ENCODE results near the gene HGS.

HGS gene

DNA sequence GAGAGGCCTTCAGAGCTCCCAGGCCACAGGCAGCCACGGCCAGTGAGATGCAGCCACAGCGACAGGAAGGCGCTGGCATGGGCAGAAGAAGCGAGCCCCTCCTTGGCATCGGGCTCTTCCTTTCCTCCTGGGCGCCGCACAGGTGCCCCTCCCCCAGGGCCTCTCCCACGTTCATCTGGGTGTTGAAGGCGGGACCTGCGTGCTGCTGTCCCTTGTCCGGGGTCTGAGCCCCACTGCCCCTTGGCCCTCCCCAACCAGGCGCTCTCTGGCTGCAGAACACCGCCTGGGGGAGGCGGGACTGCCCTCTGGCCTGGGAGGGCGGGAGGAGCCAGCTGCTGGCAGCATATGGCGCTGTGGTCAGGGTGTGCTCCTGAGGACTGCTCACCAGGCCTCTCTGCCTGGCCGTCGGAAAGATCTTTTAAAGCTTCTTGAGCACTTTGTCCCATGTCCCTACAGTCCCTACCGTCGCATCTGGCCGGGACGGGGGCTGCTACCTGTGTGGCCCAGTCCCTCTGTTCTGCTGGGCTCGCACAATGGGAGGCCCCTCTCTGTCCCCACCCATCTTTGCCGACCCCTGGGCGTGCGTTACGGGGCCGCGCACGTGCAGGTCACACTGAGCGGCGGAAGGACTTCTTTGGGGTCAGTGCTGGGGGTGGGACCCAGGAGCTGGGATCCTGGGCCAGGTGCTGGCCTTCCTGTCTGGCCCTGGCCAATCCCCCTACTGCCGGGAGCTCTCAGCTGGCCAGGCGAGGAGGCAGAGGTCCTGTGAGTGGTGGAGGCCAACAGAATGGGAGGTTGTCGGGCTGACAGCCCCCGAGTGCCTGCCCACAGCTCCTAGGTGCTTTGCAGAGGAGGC is 30.0 kb downstream of the HGS start:
- peak overlapping the region; percentile 75 for H3K4me3 ChIP-seq (ENCODE audit: low read length)
- no peaks in the 10 kb centered on the region for H3K36me3 ChIP-seq (ENCODE audit: control insufficient read depth, insufficient read depth, low read length)
- H3K9ac ChIP-seq (ENCODE audit: low read length): no peak overlapping the region
- no peak overlapping the region for H3K27ac ChIP-seq (ENCODE audit: low read depth, low read length)
- H3K27me3 ChIP-seq (ENCODE audit: control insufficient read depth, insufficient read depth, low read length): no peaks in the 10 kb centered on the region
- H3K4me1 ChIP-seq (ENCODE audit: control insufficient read depth, insufficient read depth, low read length): peaks cover 11% of the 10 kb centered on the region

DNA sequence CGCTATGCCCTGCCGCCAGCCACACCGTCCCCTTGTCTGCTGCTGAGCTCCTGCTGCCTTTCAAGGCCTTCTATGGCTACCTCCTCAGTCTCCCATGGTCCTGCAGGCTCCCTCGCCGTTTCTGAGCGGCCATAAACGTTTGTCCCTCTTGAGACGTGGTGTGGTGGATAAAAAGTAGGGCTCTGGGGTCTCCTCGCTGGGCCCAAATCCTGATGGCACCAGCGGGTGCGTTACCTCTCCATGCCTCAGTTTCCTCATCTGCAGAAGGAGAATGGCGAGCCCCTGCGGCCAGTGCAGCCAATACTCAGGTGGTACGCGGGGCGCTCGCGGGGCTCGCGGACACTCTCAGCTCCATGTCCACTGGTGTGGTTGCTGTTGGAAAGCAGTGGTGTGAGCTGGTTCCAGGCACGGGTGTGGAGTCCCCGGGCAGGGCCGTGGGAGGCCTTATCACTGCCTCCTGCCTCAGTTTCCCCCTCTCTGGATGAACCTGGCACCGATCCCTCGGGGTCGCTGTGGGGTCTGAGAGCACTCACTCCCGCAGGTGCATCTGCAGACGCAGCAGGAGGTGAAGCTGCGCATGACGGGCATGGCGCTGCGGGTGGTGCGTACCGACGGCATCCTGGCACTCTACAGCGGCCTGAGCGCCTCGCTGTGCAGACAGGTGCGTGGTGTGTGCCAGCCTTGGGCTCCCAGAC is 30.7 kb downstream of the HGS start:
- Histone ChIP-seq H3K4me1 (ENCODE audit: control insufficient read depth, insufficient read depth, low read length) (peaks cover 11% of the 10 kb centered on the region), H3K36me3 (ENCODE audit: control insufficient read depth, insufficient read depth, low read length) (no peaks in the 10 kb centered on the region), H3K4me3 (ENCODE audit: low read length) (peak overlapping the region; percentile 27), H3K27me3 (ENCODE audit: control insufficient read depth, insufficient read depth, low read length) (no peaks in the 10 kb centered on the region), H3K9ac (ENCODE audit: low read length) (no peak overlapping the region), H3K27ac (ENCODE audit: low read depth, low read length) (no peak overlapping the region)

DNA sequence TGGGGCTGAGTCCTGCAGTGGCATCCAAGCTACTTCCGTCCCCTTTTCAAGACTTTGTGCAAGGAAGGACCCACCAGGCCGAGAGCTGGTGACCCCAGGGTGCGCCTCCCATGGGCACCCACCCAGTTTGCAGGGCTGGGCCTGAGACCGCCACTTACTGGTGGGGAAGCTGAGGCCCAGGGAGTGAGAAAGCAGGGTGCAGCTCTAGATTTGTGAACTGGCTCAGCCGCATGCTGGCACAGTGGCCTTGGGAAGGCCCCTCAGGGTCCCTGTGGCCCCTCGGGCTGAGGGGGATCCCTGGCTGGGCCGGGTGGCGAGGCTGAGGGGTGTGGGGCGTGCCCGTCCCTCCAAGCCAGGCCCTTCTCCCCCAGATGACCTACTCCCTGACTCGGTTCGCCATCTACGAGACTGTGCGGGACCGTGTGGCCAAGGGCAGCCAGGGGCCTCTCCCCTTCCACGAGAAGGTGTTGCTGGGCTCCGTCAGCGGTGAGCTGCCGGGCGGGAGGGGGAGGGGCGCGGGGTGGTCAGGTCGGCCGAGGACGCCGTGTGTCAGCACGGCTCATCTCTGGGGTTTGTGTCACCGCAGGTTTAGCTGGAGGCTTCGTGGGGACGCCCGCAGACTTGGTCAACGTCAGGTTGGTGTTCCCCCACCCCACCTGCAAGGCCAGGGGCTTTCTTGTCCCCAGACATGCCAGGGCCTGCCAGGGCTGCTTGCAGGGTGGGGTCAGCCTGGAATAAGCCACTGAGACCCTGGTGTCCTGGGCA is 31.5 kb downstream of the HGS start:
- Histone ChIP-seq H3K9ac (ENCODE audit: low read length) (no peak overlapping the region), H3K36me3 (ENCODE audit: control insufficient read depth, insufficient read depth, low read length) (no peaks in the 10 kb centered on the region), H3K27ac (ENCODE audit: low read depth, low read length) (no peak overlapping the region), H3K27me3 (ENCODE audit: control insufficient read depth, insufficient read depth, low read length) (no peaks in the 10 kb centered on the region), H3K4me3 (ENCODE audit: low read length) (no peak overlapping the region), H3K4me1 (ENCODE audit: control insufficient read depth, insufficient read depth, low read length) (peaks cover 11% of the 10 kb centered on the region)

DNA sequence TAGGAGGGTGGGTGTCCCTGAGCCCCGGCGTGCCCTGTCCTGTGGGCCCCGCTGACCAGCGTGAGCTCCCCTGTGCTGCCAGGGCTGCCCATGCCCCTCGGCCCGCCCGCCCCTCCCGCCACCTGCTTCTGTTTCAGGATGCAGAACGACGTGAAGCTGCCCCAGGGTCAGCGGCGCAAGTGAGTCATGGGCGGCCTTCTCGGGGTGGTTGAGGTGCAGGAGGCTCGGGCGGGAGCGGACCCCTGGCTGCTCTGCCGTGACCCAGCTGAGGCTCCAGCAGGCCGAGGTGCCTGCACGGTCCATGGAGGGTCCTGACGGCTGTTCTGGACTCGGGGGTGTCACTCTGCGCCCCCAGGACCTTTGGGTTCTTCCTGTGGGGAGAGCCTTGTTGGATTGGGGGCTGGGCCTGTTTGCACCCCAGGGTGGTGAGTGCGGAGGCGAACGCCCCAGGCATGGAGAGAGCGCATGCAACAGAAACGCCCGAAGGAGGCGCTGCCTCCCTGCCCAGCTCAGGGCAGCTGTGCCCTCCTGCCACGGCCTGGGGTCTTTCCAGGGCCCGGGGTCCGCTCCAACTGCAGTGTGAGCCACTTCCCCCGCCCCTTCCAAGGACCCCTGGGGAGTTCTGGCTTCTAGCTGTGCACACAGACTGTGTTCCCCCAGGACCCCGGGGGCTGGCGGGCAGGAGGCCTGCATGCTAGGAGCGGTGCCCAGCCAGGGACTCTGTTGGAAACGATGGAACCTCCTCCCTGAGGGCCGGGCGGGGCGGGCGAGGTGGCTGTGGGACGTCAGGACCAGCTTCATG is 32.3 kb downstream of the HGS start:
- Histone ChIP-seq H3K4me3 (ENCODE audit: low read length) (no peak overlapping the region), H3K27me3 (ENCODE audit: control insufficient read depth, insufficient read depth, low read length) (no peaks in the 10 kb centered on the region), H3K27ac (ENCODE audit: low read depth, low read length) (no peak overlapping the region), H3K9ac (ENCODE audit: low read length) (no peak overlapping the region), H3K36me3 (ENCODE audit: control insufficient read depth, insufficient read depth, low read length) (no peaks in the 10 kb centered on the region), H3K4me1 (ENCODE audit: control insufficient read depth, insufficient read depth, low read length) (peaks cover 7% of the 10 kb centered on the region)

DNA sequence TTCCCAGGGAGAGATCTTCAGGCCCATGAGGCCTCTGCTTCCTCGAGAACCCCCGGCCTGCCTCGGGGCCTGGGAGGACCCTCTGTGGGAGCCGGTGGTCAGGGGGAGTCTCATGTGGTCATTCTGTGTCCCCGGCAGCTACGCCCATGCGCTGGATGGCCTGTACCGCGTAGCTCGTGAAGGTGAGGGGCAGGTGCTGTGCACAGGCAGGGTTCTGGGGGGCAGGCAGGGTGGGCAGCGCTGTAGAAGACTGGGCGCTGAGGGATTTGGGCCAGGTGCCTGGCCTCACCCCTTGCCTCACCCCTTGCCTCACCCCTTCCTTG is 32.8 kb downstream of the HGS start:
- Histone ChIP-seq H3K27ac (ENCODE audit: low read depth, low read length) (no peak overlapping the region), H3K36me3 (ENCODE audit: control insufficient read depth, insufficient read depth, low read length) (no peaks in the 10 kb centered on the region), H3K4me3 (ENCODE audit: low read length) (no peak overlapping the region), H3K27me3 (ENCODE audit: control insufficient read depth, insufficient read depth, low read length) (no peaks in the 10 kb centered on the region), H3K4me1 (ENCODE audit: control insufficient read depth, insufficient read depth, low read length) (peaks cover 4% of the 10 kb centered on the region), H3K9ac (ENCODE audit: low read length) (no peak overlapping the region)

DNA sequence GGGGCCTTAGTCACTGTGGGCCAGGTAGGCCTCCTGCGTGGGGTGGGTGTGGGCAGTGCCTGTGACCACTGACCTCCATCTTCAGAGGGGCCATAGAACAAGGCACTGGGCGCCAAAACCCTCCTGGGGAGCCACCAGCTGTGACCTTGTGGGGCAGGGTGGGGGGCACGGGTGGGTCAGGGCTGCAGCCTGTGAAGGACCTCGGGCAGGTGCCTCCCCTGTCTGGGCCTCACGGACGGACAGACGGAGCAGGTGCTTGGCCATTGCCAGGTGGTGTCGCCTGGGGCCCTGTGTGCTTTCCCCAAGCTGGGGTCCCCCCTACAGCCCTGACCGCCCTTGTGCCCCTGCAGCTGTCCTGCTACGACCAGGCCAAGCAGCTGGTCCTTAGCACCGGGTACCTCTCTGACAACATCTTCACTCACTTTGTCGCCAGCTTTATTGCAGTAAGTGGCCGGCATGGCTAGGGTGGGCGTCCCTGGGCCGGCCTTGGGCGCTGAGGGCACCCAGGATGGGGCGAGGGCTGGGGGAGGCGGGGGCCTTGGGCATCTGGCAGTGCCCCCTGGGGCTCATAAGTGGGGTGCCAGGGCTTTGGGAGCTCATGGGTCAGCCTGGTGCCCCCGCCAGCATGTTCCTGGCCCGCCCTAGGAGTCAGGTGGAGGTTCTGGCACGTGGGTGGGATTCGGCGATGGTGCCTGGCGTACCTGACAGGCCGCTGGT is 33.4 kb downstream of the HGS start:
- no peak overlapping the region for H3K9ac ChIP-seq (ENCODE audit: low read length)
- H3K27me3 ChIP-seq (ENCODE audit: control insufficient read depth, insufficient read depth, low read length): no peaks in the 10 kb centered on the region
- no peak overlapping the region for H3K27ac ChIP-seq (ENCODE audit: low read depth, low read length)
- H3K4me1 ChIP-seq (ENCODE audit: control insufficient read depth, insufficient read depth, low read length): peaks cover 4% of the 10 kb centered on the region
- no peak overlapping the region for H3K4me3 ChIP-seq (ENCODE audit: low read length)
- H3K36me3 ChIP-seq (ENCODE audit: control insufficient read depth, insufficient read depth, low read length): no peaks in the 10 kb centered on the region

DNA sequence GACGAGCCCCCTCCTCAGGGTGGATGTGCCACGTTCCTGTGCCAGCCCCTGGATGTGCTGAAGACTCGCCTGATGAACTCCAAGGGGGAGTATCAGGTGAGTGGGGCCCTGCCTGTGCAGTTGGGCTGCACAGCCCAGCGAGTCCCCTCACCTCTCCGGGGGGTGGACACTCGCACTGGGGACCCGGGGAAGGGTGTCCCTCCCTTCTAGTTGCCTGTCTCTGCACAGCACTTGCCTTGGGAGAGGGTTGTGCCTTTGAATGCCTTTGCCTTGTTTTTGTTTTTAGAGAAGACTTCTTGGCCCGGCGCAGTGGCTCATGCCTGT is 33.9 kb downstream of the HGS start:
- Histone ChIP-seq H3K27ac (ENCODE audit: low read depth, low read length) (no peak overlapping the region), H3K4me1 (ENCODE audit: control insufficient read depth, insufficient read depth, low read length) (peaks cover 2% of the 10 kb centered on the region)

DNA sequence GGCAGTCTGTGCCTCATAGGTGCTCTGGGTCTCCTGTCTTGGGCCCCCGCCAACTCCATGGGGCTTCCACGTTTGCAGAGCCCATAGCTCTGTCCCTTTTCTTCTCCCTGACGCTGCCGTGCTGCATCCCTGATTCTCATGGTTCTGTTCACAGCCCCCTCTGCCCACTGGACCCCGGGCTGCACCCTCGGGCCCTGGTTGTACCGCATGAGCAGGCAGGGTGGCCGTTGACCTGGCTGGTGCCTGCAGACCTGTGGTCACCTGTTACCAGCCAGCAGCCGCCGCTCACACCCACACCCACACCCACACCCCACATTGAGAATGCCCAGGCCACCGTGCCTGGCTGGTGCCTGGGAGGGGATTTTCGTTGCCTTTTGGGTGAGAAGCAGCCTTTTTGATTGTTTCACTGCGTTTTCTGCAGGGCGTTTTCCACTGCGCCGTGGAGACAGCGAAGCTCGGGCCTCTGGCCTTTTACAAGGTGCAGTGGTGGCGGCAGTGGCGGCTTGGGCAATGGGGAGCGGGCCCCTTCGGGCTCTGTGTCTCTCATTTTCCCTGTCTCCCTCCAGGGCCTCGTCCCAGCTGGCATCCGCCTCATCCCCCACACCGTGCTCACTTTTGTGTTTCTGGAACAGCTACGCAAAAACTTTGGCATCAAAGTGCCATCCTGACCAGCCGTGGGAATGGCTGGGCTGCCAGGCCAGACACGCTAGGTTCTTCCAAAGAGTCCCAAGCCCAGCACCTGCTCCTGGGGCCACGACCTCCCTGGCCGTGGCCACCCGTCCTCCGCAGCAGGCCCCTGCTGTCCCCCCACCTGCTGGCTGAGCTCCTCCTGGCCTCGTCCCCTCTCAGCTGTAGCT is 35.8 kb downstream of the HGS start:
- no peaks in the 10 kb centered on the region for H3K4me1 ChIP-seq (ENCODE audit: control insufficient read depth, insufficient read depth, low read length)
- H3K9ac ChIP-seq (ENCODE audit: low read length): no peak overlapping the region
- H3K27ac ChIP-seq (ENCODE audit: low read depth, low read length): no peak overlapping the region
- H3K27me3 ChIP-seq (ENCODE audit: control insufficient read depth, insufficient read depth, low read length): no peaks in the 10 kb centered on the region
- no peaks in the 10 kb centered on the region for H3K36me3 ChIP-seq (ENCODE audit: control insufficient read depth, insufficient read depth, low read length)
- no peak overlapping the region for H3K4me3 ChIP-seq (ENCODE audit: low read length)

More for the DNA sequence above, 33.9 kb downstream of the HGS start:
- H3K36me3 ChIP-seq (ENCODE audit: control insufficient read depth, insufficient read depth, low read length): no peaks in the 10 kb centered on the region
- no peak overlapping the region for H3K9ac ChIP-seq (ENCODE audit: low read length)
- no peak overlapping the region for H3K4me3 ChIP-seq (ENCODE audit: low read length)
- H3K27me3 ChIP-seq (ENCODE audit: control insufficient read depth, insufficient read depth, low read length): no peaks in the 10 kb centered on the region

DNA sequence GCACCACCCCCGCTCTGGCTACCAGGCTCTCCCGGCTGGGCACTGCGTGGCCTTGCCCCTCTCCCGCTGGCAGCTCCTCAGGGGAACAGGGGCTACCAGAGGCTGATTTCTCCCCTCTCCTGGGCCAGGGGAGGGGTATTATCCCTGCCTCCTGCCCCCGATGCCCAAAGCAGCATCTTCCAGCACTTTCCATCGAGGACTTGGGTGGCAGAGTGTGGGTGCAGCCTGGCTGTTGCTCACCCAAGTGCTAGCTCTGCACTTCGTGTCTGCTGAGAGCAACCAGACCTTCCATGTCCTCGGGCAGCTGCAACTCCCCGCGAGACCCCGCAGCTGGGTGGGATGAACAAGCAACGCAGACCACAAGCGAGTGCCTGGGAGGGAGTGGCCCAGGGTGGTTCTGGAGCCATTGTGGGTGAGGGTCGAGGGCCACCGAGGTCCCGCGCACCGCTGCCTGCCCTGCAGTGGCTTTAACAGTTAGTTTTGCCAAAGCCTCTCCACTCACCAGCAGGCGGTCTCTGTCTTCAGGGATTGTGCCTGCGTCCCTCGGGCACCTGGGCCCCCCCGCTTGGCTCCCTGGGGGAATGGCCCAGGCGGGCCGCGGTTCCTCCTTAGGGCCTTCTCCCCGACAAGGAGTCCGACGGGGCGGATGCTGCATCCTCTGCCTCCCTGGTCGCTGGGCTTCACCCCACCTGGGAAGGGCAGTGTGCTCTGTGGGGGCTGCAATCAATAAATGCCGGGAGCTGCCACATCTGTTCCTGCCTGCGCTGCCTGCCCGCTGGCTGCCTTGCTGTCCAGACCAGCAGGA is 36.7 kb downstream of the HGS start:
- H3K4me1 ChIP-seq (ENCODE audit: control insufficient read depth, insufficient read depth, low read length): no peaks in the 10 kb centered on the region
- H3K27ac ChIP-seq (ENCODE audit: low read depth, low read length): no peak overlapping the region
- H3K27me3 ChIP-seq (ENCODE audit: control insufficient read depth, insufficient read depth, low read length): no peaks in the 10 kb centered on the region
- H3K4me3 ChIP-seq (ENCODE audit: low read length): no peak overlapping the region
- no peak overlapping the region for H3K9ac ChIP-seq (ENCODE audit: low read length)
- no peaks in the 10 kb centered on the region for H3K36me3 ChIP-seq (ENCODE audit: control insufficient read depth, insufficient read depth, low read length)

DNA sequence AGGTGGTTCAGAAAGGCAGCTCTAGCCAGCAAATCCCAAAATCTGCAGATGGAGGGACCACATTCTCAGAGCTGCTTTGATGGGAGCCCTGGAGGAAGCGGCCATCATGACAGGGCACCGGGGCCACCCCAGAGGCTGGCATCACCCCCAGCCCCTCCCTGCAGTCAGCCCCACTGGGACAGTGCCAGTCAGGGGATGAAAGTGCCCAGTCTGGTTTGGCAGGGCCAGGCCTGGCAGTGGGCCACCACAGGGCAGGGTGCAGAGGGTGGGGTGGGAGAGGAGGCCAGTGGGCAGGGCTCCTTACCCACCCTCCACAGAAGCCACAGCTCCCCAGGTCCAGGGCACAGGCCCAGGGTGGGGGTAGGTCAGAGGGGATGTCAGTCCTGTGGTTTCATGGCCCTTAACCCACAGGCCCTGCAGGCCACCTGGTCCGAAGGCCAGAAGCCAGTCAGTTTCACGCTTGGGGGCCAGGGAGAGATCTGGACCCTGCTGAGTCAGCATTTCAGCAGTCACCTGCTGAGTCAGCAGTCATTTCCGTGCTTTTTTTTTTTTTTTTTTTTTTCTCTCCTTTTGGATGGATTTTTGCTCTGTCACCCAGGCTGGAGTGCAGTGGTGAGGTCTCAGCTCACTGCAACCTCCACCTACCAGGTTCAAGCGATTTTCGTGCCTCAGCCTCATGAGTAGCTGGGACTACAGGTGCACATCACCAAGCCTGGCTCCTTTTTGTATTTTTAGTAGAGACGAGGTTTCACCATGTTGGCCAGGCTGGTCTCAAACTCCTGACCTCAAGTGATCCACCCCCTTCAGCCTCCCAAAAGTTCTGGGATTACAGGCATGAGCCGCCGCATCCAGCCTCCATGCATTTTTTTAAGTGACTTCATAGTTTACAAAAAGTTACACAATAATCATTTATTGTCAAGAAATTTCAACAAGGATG is 38.6 kb downstream of the HGS start:
- no peak overlapping the region for H3K4me3 ChIP-seq (ENCODE audit: low read length)
- no peak overlapping the region for H3K27ac ChIP-seq (ENCODE audit: low read depth, low read length)
- no peak overlapping the region for H3K9ac ChIP-seq (ENCODE audit: low read length)
- no peaks in the 10 kb centered on the region for H3K36me3 ChIP-seq (ENCODE audit: control insufficient read depth, insufficient read depth, low read length)
- peaks cover 5% of the 10 kb centered on the region for H3K27me3 ChIP-seq (ENCODE audit: control insufficient read depth, insufficient read depth, low read length)
- H3K4me1 ChIP-seq (ENCODE audit: control insufficient read depth, insufficient read depth, low read length): no peaks in the 10 kb centered on the region

Measured in rectal smooth muscle tissue (tissue), 1 donor.